ENCODE data around the gene ADGRD2. TPM values are rescaled to one million over a fixed set of nuclear protein-coding genes. Genes with fewer than 3 reads are reported as not detected.

ADGRD2 gene
- total and polyA plus RNA-seq, 9 of the 15 experiments (the other 6 are each of a cell fraction or from before 2014, with no cell fraction given): not detected

DNA sequence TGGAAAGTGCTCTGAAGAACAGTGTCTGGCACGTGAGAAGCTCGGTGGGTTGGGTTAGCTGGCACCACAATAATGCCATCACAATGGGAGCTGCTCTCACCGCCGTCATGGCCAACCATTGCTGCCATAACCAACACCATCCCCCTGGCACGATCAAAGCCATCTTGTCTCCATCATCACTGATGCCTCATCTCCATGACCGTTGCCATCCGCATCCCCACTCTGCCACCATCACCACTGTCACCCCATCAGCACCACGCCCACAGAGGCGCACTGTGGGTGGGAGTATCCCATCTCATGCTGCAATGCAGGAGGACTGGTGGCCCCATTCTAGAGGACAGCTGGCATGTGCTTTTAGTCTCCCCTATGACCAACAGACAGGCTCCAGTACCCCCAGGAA lies 33.2 kb downstream of the ADGRD2 start (continued):
- no peak for TF ChIP-seq CHD7 (IDR thresholded peaks at IDR 0.05; ENCODE audit: low read depth, low read length)

Measured in K562 (cell line).